Activated naive CD4-positive, alpha-beta T cell (primary cell): ENCODE measurements around the gene ASB1.

ENCODE experiments used
- DNase-seq, 4 experiments: peaks; one replicate each; lab custom pipeline; 2025; lab: John Stamatoyannopoulos, UW

Gene ASB1, protein sequence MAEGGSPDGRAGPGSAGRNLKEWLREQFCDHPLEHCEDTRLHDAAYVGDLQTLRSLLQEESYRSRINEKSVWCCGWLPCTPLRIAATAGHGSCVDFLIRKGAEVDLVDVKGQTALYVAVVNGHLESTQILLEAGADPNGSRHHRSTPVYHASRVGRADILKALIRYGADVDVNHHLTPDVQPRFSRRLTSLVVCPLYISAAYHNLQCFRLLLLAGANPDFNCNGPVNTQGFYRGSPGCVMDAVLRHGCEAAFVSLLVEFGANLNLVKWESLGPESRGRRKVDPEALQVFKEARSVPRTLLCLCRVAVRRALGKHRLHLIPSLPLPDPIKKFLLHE

DNA sequence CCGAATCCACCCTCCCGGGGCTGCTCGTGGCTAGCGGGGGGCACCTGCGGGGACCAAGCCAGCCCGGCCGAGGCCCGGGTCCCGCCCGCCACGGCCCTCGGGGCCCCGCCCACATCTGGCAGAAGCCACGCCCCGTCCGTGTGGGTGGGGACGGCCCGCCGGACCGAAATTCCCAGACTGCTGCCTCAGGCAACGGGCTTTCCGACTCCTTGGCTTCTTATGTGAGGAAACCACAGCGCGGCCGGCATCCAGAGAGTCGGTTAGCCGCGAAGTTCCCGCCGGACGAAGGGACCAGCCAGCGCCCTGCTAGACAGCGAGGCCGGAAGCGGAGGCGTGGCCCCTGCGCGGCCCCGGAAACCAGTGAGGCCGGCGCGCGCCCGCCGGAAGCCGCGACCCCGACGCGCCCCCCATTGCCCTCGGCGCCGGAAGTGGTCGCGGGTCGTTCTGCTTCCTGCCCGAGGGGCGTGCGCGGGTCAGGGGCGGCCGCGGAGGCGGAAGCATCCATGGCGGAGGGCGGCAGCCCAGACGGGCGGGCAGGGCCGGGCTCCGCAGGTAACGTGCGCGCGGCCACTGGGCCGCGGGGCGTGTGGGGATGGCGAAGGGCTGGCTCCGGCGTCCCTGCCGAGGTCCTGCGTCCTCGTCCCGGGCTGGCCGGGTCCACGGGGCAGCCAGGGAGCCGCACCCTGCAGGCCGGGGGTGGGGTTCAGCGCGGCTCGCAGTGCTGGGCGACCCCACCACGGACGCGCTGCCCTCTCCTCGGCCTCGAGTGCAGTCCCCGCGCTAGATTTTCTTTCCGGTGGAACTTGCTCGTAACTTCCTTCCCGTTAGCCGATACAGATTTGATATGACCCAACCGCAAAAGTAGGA lies at the start of gene ASB1:
ASB1 (plus strand) TSS at position 360 of the 867 bp plus-strand sequence; CDS start at position 504, 144 bp downstream.
- DNase-seq: peak; percentile 51 to 84 (median 57)

- DNase-seq: no peak
Observed at GRCh38 chr2:238378230-238379095, 48.3 kb upstream of the ASB1 start.

DNA sequence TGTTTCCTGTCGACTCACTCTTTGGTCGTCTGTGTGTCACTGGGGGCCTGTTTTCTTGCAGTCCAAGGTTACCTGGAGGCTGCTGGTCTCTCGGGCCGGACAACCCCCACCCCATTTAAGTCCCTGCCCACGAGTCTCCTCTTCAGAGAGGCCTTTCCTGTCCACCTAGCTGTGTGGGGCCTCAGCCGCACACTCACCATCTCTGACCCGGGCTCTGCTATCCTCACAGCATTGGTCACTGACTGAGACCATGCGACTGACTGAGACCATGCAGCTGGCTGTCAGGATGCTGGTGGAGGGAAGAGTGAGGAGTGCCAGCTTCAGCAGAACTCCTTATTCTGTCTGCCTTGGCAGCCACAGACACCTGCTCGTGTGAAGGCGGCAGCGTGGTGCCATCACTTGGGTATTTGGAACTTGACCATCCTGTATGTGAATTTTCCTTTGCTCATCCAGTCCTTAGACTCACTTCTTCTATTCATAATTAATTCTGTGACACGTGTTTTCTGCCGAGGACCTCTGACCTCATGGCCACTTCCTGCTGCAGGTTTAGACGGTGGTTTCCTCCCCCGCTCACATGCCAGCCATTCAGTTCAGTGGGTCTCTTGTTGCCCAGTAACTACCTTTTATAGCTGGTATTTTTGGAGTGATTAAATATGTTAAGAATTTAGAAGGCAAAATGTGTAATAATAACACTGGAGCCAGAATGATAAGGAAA lies 47.5 kb upstream of the ASB1 start:
- no peak for DNase-seq

DNA sequence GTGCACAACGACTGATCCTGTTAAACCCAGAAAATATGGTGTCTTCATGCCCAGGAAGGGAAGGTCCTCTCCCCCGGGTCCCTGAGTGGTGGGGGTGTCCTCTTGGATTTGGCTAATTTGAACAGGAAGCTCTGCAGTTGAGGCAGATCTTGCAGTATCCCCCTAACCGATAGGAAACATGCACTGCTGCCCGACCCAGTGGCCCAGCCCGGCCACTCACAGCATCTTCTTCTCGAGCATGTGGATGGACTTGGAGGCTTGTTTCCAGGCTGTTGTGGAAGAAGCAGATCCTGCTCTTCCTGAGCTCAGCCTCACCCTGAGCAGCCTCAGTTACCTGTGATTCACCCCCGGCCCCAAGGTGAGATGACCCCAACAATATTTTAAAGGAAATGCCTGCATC lies 46.4 kb upstream of the ASB1 start:
- no peak for DNase-seq

GRCh38 chr2:238380785-238381184 lies 45.9 kb upstream of the ASB1 start:
- DNase-seq: no peak

- no peak for DNase-seq
Observed at GRCh38 chr2:238381341-238382115, 45.2 kb upstream of the ASB1 start.

DNA sequence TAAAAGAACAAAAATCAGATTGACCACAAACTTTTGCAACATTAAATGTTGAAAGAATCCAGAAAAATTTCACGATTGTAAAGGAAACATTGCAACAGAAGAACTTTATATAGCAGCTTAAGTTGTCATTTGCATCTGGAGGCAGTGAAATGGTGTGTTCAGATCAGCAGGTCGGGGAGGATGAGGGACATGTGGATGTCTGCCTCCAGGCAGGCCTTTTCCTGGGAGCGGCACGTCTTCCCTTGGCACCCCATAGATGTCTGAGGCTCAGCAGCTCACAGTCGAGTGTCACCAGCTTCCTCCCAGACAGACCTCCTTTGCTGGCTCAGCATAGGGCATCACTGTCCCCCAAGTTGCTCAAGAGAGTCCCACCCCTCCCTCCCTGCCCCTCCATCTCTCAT lies 44.3 kb upstream of the ASB1 start:
- no peak for DNase-seq

GRCh38 chr2:238383135-238383534 lies 43.6 kb upstream of the ASB1 start:
- DNase-seq: no peak

DNA sequence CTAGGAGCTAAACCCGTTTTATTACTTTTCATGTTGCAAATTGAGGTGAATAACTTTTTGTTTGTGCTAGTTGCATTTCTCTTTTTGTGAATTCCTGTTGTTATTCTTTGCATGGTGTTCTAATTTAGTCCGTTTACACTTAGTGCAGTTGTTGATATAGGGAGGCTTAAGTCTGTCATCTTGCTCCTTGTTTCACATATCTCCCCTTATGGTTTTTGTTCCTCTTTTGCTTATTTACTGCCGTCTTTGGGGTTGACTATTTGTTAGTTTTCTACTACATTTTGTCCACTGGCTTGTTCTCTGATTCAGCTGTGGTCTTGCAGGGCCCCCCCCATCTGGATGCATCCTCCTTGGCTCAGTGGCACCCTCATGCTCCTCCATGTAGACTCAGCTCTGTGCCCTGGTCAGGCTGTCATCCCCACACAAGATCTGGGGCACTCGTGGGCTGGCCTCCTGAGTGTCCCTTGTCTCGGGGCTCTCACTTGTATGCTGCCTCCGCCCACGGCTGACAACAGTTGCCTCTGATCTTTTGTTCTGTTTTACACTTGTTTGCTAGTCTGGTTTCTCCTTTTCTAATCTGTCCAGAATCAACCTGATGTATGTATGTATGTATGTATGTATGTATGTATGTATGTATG lies 42.9 kb upstream of the ASB1 start:
- DNase-seq: no peak

DNA sequence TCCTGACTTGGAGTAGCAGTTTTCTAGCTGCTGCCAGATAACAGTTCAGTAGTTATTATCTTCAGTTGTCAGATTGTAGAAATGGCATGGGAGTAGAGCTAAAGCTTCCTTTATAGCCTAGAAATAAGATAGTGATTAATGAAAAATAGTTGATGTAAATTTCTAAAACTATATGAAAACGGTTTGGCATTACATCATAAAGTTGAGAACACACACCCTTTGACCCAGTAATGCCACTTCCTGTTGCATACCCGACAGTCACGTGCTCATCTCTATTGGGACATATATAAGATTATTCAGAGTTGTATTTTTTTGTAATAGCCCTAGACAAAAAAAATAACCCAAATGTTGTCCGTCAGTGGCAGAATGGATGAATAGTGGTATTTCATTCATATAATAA lies 39.4 kb upstream of the ASB1 start:
- no peak for DNase-seq

- no peak for DNase-seq
Observed at GRCh38 chr2:238388794-238389193, 37.9 kb upstream of the ASB1 start.

- no peak for DNase-seq
Observed at GRCh38 chr2:238389988-238390589, 36.6 kb upstream of the ASB1 start.

DNA sequence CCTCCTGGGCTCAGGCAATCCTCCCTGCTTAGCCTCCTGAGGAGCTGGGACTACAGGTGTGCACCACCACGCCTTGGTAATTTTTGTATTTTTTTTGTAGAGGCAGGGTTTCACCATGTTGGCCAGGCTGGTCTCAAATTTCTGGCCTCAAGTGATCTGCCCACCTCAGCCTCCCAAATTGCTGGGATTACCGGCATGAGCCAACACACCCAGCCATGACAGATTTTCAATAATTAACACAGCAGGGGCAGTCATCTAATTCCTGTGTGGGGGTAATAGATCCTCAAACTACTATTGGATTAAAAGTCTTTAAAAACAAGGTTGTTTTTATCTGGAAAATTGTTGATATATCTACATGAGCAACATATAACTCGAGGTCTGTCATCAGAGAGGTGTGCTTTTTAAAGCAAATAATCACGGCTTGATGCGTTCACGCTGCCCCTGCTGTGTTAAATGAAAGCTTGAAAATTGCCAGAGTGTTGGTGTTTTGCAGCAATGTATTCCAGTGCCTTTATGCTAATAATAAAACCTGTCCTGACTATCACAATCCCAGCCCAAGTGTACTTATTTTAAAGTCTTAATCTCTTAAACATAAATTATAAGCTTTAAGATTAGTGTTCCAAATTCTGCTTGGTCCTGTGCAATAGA lies 35.6 kb upstream of the ASB1 start:
- no peak for DNase-seq

GRCh38 chr2:238396663-238397062 lies 30.1 kb upstream of the ASB1 start:
- DNase-seq: no peak

DNA sequence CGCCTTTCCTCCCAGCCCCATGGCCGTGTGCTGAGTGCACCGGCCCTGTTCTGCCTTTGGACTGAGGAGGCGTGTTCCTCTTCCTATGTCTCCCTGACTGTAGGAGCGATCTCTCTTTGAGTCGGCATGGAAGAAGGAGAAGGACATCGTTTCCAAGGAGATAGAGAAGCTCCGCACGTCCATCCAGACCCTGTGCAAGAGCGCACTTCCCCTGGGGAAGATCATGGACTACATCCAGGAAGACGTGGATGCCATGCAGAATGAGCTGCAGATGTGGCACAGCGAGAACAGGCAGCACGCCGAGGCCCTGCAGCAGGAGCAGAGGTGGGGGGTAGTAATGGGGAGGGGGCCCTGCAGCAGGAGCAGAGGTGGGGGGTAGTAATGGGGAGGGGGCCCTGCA lies 29.4 kb upstream of the ASB1 start:
- no peak for DNase-seq

GRCh38 chr2:238398577-238398976 lies 28.1 kb upstream of the ASB1 start:
- DNase-seq: no peak

GRCh38 chr2:238399094-238399493 lies 27.6 kb upstream of the ASB1 start:
- no peak for DNase-seq

DNA sequence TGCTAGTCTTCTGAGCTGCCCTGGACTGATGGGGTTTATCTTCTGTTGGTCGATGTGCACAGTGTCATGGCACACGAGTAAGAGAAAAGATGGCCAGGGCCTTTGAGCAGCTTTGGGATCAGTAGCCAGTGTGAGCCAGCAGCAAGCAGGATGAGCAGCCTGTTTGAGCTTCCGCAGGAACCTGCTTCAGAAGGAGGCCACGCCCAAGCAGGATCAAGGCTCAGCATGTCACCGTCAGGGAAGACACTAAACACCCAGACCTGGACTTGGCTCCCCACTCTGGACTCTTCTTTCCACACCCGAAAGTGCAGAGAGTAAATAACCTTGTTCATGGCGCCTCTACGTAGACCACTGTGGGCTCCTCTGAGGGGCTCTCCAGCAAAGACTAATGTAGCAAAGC lies 25.2 kb upstream of the ASB1 start:
- no peak for DNase-seq

DNA sequence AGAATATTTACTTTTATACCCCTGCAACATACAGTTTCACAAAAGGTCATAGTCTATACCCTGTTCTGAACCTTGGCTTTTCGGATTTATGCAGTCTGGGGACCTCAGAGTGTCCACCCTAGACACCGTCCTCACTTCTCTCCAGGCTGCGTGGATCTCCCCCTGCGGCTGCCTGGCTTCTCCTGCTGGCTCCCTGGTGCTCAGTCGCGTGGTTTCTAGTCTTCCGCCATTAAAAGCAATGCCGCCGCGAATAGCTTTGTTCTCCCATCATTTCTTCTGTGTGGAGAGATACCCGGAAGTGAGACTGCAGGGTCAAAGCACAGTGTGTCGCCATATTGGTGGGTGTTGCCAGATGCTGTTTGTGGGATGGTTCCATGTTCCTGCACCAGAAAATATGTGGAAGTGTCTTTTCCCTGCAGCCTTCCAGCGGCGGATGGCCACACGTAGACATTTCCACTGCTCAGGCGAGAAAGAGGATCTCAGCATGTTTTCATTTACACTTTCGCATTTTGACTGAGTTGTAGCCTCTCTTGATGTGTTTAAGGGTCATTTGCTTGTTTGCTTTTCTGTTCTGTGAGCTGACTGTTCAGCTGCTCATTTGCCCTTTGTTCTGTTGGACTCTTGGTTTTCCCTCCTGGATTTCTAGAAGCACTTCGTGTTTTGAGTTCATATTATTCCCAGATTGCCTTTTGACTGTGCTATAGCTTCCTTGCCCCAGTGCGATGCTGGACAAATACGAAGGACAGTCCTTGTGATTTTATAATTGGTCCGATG lies 22.9 kb upstream of the ASB1 start:
- no peak for DNase-seq
